Measurements from ENCODE around the gene CGB5.
A peak's percentile ranks its signal among the peaks of the same experiment; 100 is the strongest.
"Not testable (repeated sequence)": the region's sequence is repeated elsewhere in the genome, so short reads cannot be mapped to it uniquely, and the experiment has no call there.

CGB5 gene

GRCh38 chr19:49058562-49058961 lies 14.9 kb downstream of the CGB5 start:
- Histone ChIP-seq H3K9ac (ENCODE audit: low read depth, low read length) (no peak overlapping the region; the same call in 1 of the 2 replicates), H3K4me1 (ENCODE audit: insufficient read depth, low read length) (peaks cover 2% of the 10 kb centered on the region; the same call in 1 of the 2 replicates), H3K9me3 (ENCODE audit: control insufficient read depth, insufficient read depth, low read length) (no peaks in the 10 kb centered on the region), H3K36me3 (ENCODE audit: insufficient read depth, low read length) (no peaks in the 10 kb centered on the region)

- Histone ChIP-seq H3K36me3 (ENCODE audit: insufficient read depth, low read length) (no peaks in the 10 kb centered on the region), H3K4me1 (ENCODE audit: insufficient read depth, low read length) (peaks cover 7% of the 10 kb centered on the region; the same call in 1 of the 2 replicates), H3K9me3 (ENCODE audit: control insufficient read depth, insufficient read depth, low read length) (no peaks in the 10 kb centered on the region), H3K9ac (ENCODE audit: low read depth, low read length) (no peak overlapping the region)
Observed at GRCh38 chr19:49059053-49059452, 15.4 kb downstream of the CGB5 start.

- H3K9me3 ChIP-seq (ENCODE audit: control insufficient read depth, insufficient read depth, low read length) = no peaks in the 10 kb centered on the region
- no peak overlapping the region for H3K9ac ChIP-seq (ENCODE audit: low read depth, low read length)
- H3K36me3 ChIP-seq (ENCODE audit: insufficient read depth, low read length) = no peaks in the 10 kb centered on the region
- H3K4me1 ChIP-seq (ENCODE audit: insufficient read depth, low read length) = peaks cover 10% of the 10 kb centered on the region; the same call in 1 of the 2 replicates
Observed at GRCh38 chr19:49061000-49061399, 17.4 kb downstream of the CGB5 start.

DNA sequence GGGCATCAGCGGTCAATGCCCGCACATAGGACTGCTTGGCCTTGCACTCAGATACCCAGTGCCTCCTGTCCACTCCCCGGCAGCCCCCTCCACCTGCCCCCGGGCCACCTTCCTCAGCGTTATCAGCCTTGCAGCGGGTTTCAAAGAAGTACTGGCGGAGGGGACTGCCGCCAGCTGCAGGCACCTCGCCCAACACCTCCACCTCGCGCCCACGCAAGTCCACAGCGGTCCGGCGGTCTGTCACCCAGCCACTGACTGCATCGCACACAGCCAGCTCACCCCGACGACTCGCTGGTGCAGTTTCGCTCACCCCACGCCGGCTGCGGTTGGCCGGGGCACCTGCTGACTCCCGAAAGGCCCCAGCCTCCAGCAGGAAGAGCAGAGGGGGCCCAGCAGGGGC lies 17.8 kb downstream of the CGB5 start:
- H3K9ac ChIP-seq (ENCODE audit: low read depth, low read length) = no peak overlapping the region

DNA sequence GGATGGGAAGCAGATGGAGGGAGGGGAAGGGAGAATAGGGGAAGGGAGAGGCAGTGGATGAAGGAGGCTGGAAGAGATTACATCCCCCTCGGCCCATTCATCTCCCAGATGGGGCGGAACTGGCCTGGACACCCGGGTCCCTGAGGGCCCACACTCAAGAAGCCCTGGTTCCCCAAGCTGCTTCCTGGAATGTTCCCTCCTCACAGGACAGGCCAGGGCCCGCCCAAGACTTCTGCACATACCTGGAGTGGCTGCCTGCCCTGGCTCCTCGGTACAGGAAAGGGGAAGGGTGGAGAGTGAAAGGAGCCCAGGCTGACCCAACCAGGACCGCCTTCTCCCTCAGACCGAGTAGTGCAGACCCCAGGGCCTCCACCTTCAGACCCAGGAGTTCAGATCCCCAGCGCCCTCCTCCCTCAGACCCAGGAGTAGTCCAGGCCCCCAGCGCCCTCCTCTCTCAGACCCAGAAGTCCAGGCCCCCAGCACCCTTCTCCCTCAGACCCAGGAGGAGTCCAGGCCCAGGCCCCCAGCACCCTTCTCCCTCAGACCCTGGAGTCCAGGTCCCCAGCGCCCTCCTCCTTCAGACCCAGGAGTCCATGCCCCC lies 20.5 kb downstream of the CGB5 start:
- no peaks in the 10 kb centered on the region for H3K36me3 ChIP-seq (ENCODE audit: insufficient read depth, low read length)
- peak overlapping the region; percentile 35; the same call in 1 of the 2 replicates for H3K9ac ChIP-seq (ENCODE audit: low read depth, low read length)
- peaks cover 15% of the 10 kb centered on the region; the same call in 1 of the 2 replicates for H3K4me1 ChIP-seq (ENCODE audit: insufficient read depth, low read length)

More for the DNA sequence above, 17.8 kb downstream of the CGB5 start:
- Histone ChIP-seq H3K36me3 (ENCODE audit: insufficient read depth, low read length) (no peaks in the 10 kb centered on the region), H3K9me3 (ENCODE audit: control insufficient read depth, insufficient read depth, low read length) (no peaks in the 10 kb centered on the region), H3K4me1 (ENCODE audit: insufficient read depth, low read length) (peaks cover 15% of the 10 kb centered on the region; the same call in 1 of the 2 replicates)

GRCh38 chr19:49064768-49065611 lies 21.3 kb downstream of the CGB5 start, which contains the start of gene NTF4:
TSS of gene NTF4 (minus strand) at chr19:49064818. CDS start at chr19:49061997, 2,821 bp downstream.
- Histone ChIP-seq H3K36me3 (ENCODE audit: insufficient read depth, low read length) (no peaks in the 10 kb centered on the region), H3K9ac (ENCODE audit: low read depth, low read length) (peak within 1 kb of the TSS; percentile 35; the same call in 1 of the 2 replicates), H3K4me1 (ENCODE audit: insufficient read depth, low read length) (peaks cover 15% of the 10 kb centered on the region; the same call in 1 of the 2 replicates), H3K9me3 (ENCODE audit: control insufficient read depth, insufficient read depth, low read length) (no peaks in the 10 kb centered on the region)

More for the DNA sequence above, 20.5 kb downstream of the CGB5 start:
- no peaks in the 10 kb centered on the region for H3K9me3 ChIP-seq (ENCODE audit: control insufficient read depth, insufficient read depth, low read length)

- Histone ChIP-seq H3K36me3 (ENCODE audit: insufficient read depth, low read length) (no peaks in the 10 kb centered on the region), H3K9ac (ENCODE audit: low read depth, low read length) (peak overlapping the region; percentile 11; the same call in 1 of the 2 replicates), H3K9me3 (ENCODE audit: control insufficient read depth, insufficient read depth, low read length) (no peaks in the 10 kb centered on the region), H3K4me1 (ENCODE audit: insufficient read depth, low read length) (peaks cover 15% of the 10 kb centered on the region; the same call in 1 of the 2 replicates)
Observed at GRCh38 chr19:49065905-49066512, 22.4 kb downstream of the CGB5 start.

GRCh38 chr19:49067554-49067953 lies 23.9 kb downstream of the CGB5 start:
- no peak overlapping the region for H3K9ac ChIP-seq (ENCODE audit: low read depth, low read length)
- no peaks in the 10 kb centered on the region for H3K36me3 ChIP-seq (ENCODE audit: insufficient read depth, low read length)
- H3K9me3 ChIP-seq (ENCODE audit: control insufficient read depth, insufficient read depth, low read length) = no peaks in the 10 kb centered on the region
- peaks cover 15% of the 10 kb centered on the region; the same call in 1 of the 2 replicates for H3K4me1 ChIP-seq (ENCODE audit: insufficient read depth, low read length)

GRCh38 chr19:49069026-49069425 lies 25.4 kb downstream of the CGB5 start:
- Histone ChIP-seq H3K4me1 (ENCODE audit: insufficient read depth, low read length) (peaks cover 8% of the 10 kb centered on the region; the same call in 1 of the 2 replicates), H3K9ac (ENCODE audit: low read depth, low read length) (no peak overlapping the region), H3K36me3 (ENCODE audit: insufficient read depth, low read length) (no peaks in the 10 kb centered on the region), H3K9me3 (ENCODE audit: control insufficient read depth, insufficient read depth, low read length) (no peaks in the 10 kb centered on the region)

DNA sequence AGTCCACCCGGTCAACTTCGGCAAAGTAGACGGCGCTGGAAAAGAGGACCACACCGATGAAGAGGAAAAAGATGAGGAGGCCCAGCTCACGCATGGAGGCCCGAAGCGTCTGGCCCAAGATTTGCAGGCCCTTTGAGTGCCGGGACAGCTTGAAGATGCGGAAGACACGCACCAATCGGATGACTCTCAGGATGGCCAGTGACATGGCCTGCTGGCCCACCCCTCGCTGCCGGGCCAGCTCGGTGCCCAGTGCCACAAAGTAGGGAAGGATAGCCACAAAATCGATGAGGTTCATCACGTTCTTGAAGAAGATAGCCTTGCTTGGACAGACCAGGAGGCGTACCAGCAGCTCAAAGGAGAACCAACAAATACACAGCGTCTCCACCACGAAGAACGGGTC lies 26.8 kb downstream of the CGB5 start:
- H3K9me3 ChIP-seq (ENCODE audit: control insufficient read depth, insufficient read depth, low read length) = no peaks in the 10 kb centered on the region
- no peak overlapping the region for H3K9ac ChIP-seq (ENCODE audit: low read depth, low read length)
- H3K36me3 ChIP-seq (ENCODE audit: insufficient read depth, low read length) = no peaks in the 10 kb centered on the region
- H3K4me1 ChIP-seq (ENCODE audit: insufficient read depth, low read length) = peaks cover 6% of the 10 kb centered on the region; the same call in 1 of the 2 replicates

GRCh38 chr19:49071860-49072547 lies 28.4 kb downstream of the CGB5 start:
- peak overlapping the region; percentile 36 for H3K9ac ChIP-seq (ENCODE audit: low read depth, low read length)
- H3K9me3 ChIP-seq (ENCODE audit: control insufficient read depth, insufficient read depth, low read length) = no peaks in the 10 kb centered on the region
- no peaks in the 10 kb centered on the region; the same call in 1 of the 2 replicates for H3K4me1 ChIP-seq (ENCODE audit: insufficient read depth, low read length)
- H3K36me3 ChIP-seq (ENCODE audit: insufficient read depth, low read length) = no peaks in the 10 kb centered on the region

- Histone ChIP-seq H3K9ac (ENCODE audit: low read depth, low read length) (no peak overlapping the region), H3K36me3 (ENCODE audit: insufficient read depth, low read length) (no peaks in the 10 kb centered on the region), H3K9me3 (ENCODE audit: control insufficient read depth, insufficient read depth, low read length) (no peaks in the 10 kb centered on the region), H3K4me1 (ENCODE audit: insufficient read depth, low read length) (no peaks in the 10 kb centered on the region; the same call in 1 of the 2 replicates)
Observed at GRCh38 chr19:49073514-49074378, 30.1 kb downstream of the CGB5 start.

DNA sequence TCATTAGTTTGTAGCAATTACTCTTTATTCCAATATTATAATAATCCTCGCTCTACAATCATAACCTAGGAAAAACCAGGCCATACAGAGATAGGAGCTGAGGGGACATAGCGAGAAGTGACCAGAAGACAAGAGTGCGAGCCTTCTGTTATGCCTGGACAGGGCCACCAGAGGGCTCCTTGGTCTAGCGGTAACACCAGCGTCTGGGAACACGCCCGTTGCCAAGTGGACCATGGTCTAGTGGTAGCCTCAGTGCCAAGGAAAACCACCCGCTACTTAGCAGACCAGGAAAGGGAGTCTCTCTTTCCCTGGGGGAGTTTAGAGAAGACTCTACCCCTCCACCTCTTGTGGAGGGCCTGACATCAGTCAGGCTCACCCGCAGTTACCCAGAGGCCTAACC lies 31.2 kb downstream of the CGB5 start:
- H3K9me3 ChIP-seq (ENCODE audit: control insufficient read depth, insufficient read depth, low read length); H3K36me3 ChIP-seq (ENCODE audit: insufficient read depth, low read length); H3K9ac ChIP-seq (ENCODE audit: low read depth, low read length); H3K4me1 ChIP-seq (ENCODE audit: insufficient read depth, low read length): not testable (repeated sequence)

Data from ES-I3 (cell line).